Fibroblast of lung (primary cell): ENCODE data around the gene TAF11L13. TPM values are rescaled to one million over a fixed set of nuclear protein-coding genes. Genes with fewer than 3 reads are reported as not detected.

Experiments used
- DNase-seq, 2 donors: peaks; one replicate each; pipeline versions ENCODE4 v3.0.0 to v3.0.0-alpha.2; 2010; ENCODE audit warnings: low read depth in 2 of 2
- H2AFZ ChIP-seq: 2 replicates; pipeline ENCODE4 v1.5.1; 2012; ENCODE audit warnings: low read length, control low read depth, inconsistent platforms
- H3K27ac ChIP-seq: 2 replicates; pipeline ENCODE4 v1.5.1; 2011; ENCODE audit warnings: low read length, control low read depth; ENCODE audit not compliant: insufficient read depth
- H3K27me3 ChIP-seq: 2 replicates; pipeline ENCODE4 v1.5.1; 2011; ENCODE audit warnings: mild to moderate bottlenecking, low read length; ENCODE audit not compliant: control insufficient read depth, insufficient read depth
- H3K36me3 ChIP-seq: 2 replicates; pipeline ENCODE4 v1.5.1; 2011; ENCODE audit warnings: low read length; ENCODE audit not compliant: control insufficient read depth, insufficient read depth
- H3K4me1 ChIP-seq: 2 replicates; pipeline ENCODE4 v1.5.1; 2011; ENCODE audit warnings: low read length; ENCODE audit not compliant: control insufficient read depth, insufficient read depth; ENCODE audit errors: extremely low read depth
- H3K4me2 ChIP-seq: 2 replicates; pipeline ENCODE4 v1.5.1; 2011; ENCODE audit warnings: low read length, control low read depth; ENCODE audit not compliant: insufficient read depth; ENCODE audit errors: extremely low read depth
- H3K4me3 ChIP-seq, 4 experiments: fragments of 200-600 bp in 1 of 4; sonication (generic) in 1 of 4; replicated peaks in 1 of 4; 2 replicates each; pipeline ENCODE4 v1.5.1; 2011 to 2016; ENCODE audit warnings: low read length in 4 of 4, low read depth in 3 of 4, mild to moderate bottlenecking in 3 of 4, control low read depth in 2 of 4, inconsistent platforms in 1 of 4, mixed read lengths in 1 of 4; ENCODE audit not compliant: insufficient read depth in 1 of 4; ENCODE audit errors: control extremely low read depth in 1 of 4
- H3K79me2 ChIP-seq: 2 replicates; pipeline ENCODE4 v1.5.1; 2012; ENCODE audit warnings: mild to moderate bottlenecking, low read length, inconsistent platforms; ENCODE audit not compliant: control insufficient read depth, insufficient read depth
- H3K9ac ChIP-seq: 2 replicates; pipeline ENCODE4 v1.5.1; 2011; ENCODE audit warnings: mild to moderate bottlenecking, low read length, control low read depth; ENCODE audit not compliant: insufficient read depth
- H3K9me3 ChIP-seq: 2 replicates; pipeline ENCODE4 v1.5.1; 2012; ENCODE audit warnings: low read depth, low read length; ENCODE audit not compliant: control insufficient read depth, insufficient read depth
- H4K20me1 ChIP-seq: 2 replicates; pipeline ENCODE4 v1.5.1; 2011; ENCODE audit warnings: low read length; ENCODE audit not compliant: control insufficient read depth, insufficient read depth; ENCODE audit errors: extremely low read depth
- CTCF ChIP-seq, 2 donors: IDR thresholded peaks in 1 of 2; conservative IDR thresholded peaks in 1 of 2; 1 replicate in 1 of 2; 2 replicates in 1 of 2; pipeline ENCODE4 v1.5.1; 2011 to 2012; ENCODE audit warnings: low read length in 2 of 2, control low read depth in 1 of 2, inconsistent platforms in 1 of 2, low read depth in 1 of 2, mild to moderate bottlenecking in 1 of 2
- EZH2 ChIP-seq: IDR thresholded peaks from 2 replicates; pipeline ENCODE4 v1.5.1; 2012; ENCODE audit warnings: low read length, control low read depth, mild to moderate bottlenecking; ENCODE audit errors: missing control alignments
- polyA plus RNA-seq, 2 donors: library from polyadenylated mRNA; depleted of rRNA in 1 of 2; stranded (reverse) in 1 of 2; unstranded in 1 of 2; fragments of >200 nt; gene quantifications; 2 replicates each; pipeline ENCODE4 v1.2.1, GENCODE V29; 2011 to 2012; ENCODE audit warnings: missing spikeins in 1 of 2
- total RNA-seq: library from RNA; depleted of rRNA; stranded (reverse); fragments of >200 nt; gene quantifications from 2 replicates; pipeline ENCODE4 v1.2.1, GENCODE V29; 2014

Gene TAF11L13
- total and polyA plus RNA-seq, 2 donors (not counting 1 experiment from before 2014, with no cell fraction given), result not detected

GRCh38 chr5:17670353-17670752, 38.5 kb downstream of the TAF11L13 start:
- no peak for DNase-seq
- no peaks in the 10 kb centered on the region for H3K9me3 ChIP-seq
- H3K4me3 ChIP-seq, result no peak overlapping the region
- H4K20me1 ChIP-seq, result no peaks in the 10 kb centered on the region
- no peaks in the 10 kb centered on the region for H3K79me2 ChIP-seq
- H3K27me3 ChIP-seq, result no peaks in the 10 kb centered on the region
- H2AFZ ChIP-seq, result no peak overlapping the region
- H3K27ac ChIP-seq, result no peak overlapping the region
- no peaks in the 10 kb centered on the region for H3K36me3 ChIP-seq
- no peak overlapping the region for H3K9ac ChIP-seq
- TF ChIP-seq EZH2 (no peak), CTCF (conservative IDR thresholded peaks at IDR 0.05 in 1 of 2, IDR thresholded peaks at IDR 0.05 in 1 of 2; ENCODE audit: low read depth in 1 of 2, low read length in 2 of 2) (no peak)
- no peak overlapping the region for H3K4me2 ChIP-seq
- no peaks in the 10 kb centered on the region for H3K4me1 ChIP-seq

- Histone ChIP-seq H2AFZ (no peak overlapping the region), H3K4me2 (no peak overlapping the region), H3K79me2 (no peaks in the 10 kb centered on the region), H3K9me3 (no peaks in the 10 kb centered on the region), H3K36me3 (no peaks in the 10 kb centered on the region), H3K4me3 (no peak overlapping the region), H3K27me3 (no peaks in the 10 kb centered on the region), H3K27ac (no peak overlapping the region), H3K9ac (no peak overlapping the region), H3K4me1 (no peaks in the 10 kb centered on the region), H4K20me1 (no peaks in the 10 kb centered on the region)
- TF ChIP-seq CTCF (conservative IDR thresholded peaks at IDR 0.05 in 1 of 2, IDR thresholded peaks at IDR 0.05 in 1 of 2; ENCODE audit: low read depth in 1 of 2, low read length in 2 of 2) (no peak), EZH2 (no peak)
- no peak for DNase-seq
Observed at GRCh38 chr5:17678751-17679324, 47.0 kb downstream of the TAF11L13 start.

GRCh38 chr5:17679597-17680203, 47.8 kb downstream of the TAF11L13 start:
- no peaks in the 10 kb centered on the region for H3K36me3 ChIP-seq
- no peaks in the 10 kb centered on the region for H4K20me1 ChIP-seq
- H3K4me1 ChIP-seq, result no peaks in the 10 kb centered on the region
- no peaks in the 10 kb centered on the region for H3K9me3 ChIP-seq
- no peaks in the 10 kb centered on the region for H3K27me3 ChIP-seq
- no peak overlapping the region for H3K27ac ChIP-seq
- no peak overlapping the region for H3K9ac ChIP-seq
- H3K4me2 ChIP-seq, result no peak overlapping the region
- H3K4me3 ChIP-seq, result no peak overlapping the region
- TF ChIP-seq EZH2 (no peak), CTCF (conservative IDR thresholded peaks at IDR 0.05 in 1 of 2, IDR thresholded peaks at IDR 0.05 in 1 of 2; ENCODE audit: low read depth in 1 of 2, low read length in 2 of 2) (no peak)
- H3K79me2 ChIP-seq, result no peaks in the 10 kb centered on the region
- DNase-seq, result no peak
- no peak overlapping the region for H2AFZ ChIP-seq
